Midbrain (tissue), 1 donor: Measurements from ENCODE around the gene BRPF3.

ENCODE experiments used
- DNase-seq: peaks from one replicate; lab custom pipeline; 2025; lab: John Stamatoyannopoulos, UW

BRPF3 gene

DNA sequence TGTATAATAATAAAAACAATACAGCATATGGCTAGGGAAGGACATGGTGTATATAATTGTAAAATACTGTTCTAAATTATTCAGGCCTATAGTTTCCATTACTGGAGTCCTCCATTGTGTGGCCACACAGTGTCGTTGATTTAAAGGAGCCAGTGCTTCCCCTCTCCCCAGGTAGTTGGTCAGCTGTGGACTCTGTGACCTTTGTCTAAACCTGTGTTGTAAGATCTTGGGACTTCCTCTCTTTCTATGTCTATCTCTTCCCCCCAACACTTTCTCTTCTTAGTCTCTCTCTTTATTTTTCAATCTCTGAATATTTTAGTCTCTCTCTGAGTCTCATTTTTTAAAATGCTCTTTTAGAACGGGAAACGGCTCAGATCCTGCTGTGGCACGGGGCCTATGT is 35.6 kb downstream of the BRPF3 start:
- no peak for DNase-seq

DNA sequence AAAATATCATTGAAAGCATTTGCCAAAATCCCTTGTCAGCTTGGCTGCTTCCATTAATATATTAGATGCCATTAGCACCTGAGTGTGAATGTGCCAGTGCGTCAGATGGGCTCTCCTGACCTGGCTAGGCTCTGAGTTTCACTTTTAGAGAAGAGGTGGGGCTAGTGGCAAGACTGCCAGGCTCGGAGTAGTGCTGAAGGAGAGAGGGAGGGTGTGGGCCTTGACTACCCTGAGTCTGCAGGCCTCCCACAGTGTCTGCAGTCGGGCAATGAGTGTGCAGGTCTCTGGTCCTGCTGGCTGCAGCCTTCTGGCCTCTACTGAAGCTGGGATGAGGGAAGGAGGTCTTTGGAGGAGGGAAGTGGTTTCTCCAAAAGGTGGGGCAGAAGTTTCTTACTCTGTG is 38.8 kb downstream of the BRPF3 start:
- DNase-seq, result no peak

DNA sequence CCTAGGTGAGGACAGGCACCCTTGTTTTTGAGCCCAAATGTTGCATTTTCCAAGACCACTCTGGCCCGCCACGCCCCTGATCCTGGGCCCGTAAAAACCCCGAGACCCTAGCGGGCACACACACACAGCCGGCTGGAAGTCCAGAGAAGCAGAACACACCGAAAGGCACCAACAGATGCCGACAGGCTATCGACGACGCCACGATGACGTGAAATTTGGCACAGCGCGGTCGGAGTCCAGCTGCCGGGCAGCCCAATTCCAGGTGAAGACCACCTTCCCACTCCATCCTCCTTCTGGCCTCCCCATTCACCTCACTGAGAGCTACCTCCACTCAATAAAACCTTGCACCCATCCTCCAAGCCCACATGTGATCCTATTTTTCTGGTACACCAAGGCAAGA is 39.3 kb downstream of the BRPF3 start:
- no peak for DNase-seq

DNA sequence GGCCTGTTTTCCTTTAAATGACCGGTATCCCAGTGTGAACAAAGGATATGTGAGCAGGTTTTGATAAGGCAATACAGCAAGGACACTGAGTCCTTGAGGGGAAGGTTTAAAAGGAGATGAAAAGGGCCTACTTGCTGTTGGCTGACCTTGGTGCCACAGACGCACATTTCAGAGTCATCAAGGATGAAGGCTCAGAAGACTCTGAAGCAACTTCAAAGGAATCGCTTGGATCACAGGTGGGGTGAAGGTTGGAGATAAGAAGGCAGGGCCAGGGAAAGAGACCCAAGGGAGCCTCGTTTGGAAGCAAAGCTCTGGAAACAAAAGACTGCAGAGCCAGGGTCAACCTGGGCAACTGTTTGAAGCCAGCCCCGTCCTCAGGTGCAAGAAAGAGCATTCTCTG is 43.2 kb downstream of the BRPF3 start:
- DNase-seq, result no peak

DNA sequence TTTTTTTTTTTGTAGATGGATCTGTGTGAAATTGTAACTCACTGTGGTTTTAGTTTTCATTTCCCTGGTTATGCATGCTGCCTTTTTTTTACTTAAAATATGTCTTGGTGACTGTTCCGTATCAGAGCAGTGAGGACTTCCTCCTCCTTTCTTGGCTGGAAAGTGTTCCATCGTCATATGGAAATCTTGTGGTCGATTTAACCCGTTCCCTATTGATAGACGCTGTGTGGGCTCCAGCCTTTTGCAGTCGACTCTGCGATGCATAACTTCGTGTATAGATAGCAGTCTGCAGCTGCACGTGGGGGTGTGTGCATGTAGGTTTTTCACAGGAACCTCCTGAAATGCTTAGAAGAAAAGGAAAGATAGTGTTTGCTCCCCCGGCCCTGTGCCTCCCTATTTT is 45.2 kb downstream of the BRPF3 start:
- no peak for DNase-seq

DNA sequence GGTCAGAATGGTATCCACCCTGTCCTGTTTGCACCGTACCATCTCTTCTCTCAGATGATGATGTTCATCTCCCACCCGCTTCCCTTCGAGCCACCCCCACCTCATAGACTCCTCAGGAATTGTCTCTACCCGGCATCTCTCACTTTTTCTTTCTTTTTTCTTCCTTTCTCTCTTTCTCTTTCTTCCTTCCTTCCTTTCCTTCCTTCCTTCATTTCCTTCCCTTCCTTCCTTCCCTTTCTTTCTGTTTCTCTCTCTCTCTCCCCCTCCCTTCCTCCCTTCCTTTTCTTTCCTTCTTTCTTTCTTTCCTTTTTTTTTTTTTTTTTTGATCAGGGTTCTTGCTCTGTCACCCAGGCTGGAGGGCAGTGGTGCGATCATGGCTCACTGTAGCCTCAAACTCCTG is 45.6 kb downstream of the BRPF3 start:
- no peak for DNase-seq

DNA sequence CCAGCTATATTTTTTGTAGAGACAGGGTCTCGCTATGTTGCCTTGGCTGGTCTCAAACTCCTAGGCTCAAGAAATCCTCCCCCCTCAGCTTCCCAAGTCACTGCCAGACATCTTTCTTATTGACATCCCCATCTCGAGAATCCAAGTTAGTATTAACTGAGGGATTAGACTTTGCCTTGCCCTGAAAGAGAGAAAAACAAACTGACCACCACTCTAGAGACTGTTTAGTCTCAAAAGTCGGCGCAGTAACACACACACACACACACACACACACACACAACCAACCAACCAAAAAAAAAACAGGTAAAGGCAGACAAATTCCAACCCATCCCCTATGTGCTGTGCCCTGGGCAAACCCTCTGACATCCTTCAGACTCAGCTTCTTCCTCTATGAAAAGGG is 46.1 kb downstream of the BRPF3 start:
- no peak for DNase-seq

DNA sequence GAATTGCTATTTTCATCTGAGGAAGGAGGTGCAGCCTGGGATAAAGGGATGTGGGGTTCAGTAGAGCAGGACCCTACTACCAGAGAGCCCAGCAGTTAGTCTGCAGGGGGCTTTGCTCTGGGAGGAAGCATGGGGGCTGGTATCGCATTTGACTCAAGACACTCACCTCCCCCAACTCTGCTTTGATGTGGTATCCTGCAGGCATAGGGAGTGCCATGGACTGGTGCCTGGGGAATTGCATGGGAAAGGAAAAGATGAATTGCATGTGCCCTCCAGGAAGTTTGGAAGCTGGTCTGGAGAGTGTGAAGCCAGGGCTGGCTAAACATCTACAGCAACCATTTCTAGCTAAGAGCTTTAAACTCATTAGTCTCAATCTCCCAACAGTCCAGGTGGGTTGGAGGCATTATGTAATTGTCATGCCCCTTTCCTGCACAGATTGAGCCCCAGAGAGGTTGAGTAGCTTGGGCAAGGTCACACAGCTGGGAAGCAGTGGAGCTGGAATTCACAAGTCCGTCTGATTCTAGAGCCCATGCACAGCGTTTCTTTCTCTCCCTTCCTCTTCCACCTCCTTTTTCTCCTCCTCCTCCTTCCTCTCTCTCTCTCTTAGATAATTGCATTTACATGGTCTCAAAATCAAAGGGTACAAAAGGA is 47.1 kb downstream of the BRPF3 start:
- DNase-seq, result no peak

DNA sequence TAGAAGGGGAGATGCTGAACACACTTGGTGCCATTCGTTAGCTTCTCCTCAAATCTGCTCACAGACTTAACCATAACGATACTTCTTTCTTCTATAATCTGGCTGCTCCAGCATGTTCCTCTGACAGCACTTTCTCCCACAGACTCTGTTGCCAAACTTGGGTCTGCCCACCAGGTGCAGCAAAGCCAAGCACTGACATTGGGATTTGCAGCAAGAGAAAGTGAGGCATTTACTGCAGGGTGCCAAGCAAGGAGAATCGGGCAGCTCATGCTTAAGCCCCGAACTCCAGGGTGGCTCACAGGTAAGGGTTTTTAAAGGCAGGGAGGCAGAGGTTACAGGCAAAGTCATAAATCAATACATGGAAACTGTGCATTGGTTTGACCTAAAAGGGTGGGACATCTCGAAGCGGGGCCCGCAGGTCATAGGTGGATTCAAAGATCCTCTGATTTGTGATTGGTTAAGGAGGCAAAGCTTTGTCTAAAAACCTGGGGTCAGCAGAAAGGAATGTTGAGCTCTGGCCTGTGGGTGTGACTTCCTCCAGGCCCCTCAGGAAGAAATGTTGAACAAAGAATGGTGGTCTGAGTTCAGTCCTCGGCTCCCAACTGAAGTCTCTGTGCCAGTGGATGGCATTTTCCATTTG is 48.2 kb downstream of the BRPF3 start:
- DNase-seq, result no peak

DNA sequence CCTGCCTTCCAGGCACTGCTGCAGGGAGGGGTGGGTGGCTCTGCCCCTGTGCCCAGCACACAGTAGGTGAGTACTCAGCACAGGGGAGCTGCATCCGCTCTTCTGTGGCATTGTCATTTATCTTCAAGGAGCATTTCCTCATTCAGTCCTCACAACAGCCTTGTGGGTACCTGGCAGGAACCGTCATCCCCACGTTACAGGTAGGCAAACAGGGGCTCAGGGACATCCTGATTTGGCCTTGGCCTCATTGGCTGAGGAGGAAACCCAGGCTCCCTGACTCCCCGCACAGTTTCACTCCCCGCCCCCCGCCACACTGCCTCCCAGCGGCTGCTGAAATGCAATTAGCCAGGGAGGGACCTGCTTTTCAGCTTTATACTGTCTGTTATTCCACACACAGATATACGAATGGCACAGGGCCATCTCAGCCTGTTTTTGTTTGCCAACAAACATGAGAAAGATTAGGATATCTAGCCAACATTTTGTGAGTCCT is 49.1 kb downstream of the BRPF3 start:
- DNase-seq, result no peak

DNA sequence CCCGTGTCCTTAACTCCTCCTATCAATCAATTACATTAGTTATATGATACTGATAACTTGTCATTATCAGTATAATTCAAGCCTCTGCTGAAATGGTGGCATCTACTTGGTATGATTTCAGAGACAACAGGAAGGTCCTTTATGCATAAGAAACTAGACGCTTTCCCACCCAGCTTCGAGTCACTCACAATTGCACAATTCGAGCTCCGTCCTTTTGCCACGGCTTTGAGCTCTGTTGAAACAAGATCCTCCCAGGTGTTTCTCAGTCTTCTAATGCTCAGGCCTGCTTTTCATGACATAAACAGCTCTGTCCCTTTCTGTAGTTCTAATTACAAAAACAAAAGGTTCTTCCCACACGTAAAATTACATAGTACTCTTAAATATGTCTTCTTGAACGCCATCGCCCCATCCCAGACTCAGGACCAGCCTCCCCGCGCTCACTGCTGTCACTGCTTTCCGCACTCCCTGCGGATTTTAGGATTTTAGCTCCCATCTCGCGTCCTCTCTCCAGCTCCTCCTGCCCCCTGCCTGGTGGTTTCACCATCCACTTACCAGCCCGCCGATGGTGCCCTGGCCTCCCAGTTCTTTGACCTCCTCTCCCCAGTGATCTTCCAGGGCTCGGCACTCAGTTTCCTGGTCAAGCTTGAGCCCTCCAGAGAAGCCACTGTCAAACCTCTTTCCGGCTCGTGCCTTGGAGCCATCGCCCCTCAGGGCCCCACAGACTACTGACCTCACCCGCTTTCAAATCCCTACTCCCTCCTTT is 50.1 kb downstream of the BRPF3 start:
- no peak for DNase-seq

DNA sequence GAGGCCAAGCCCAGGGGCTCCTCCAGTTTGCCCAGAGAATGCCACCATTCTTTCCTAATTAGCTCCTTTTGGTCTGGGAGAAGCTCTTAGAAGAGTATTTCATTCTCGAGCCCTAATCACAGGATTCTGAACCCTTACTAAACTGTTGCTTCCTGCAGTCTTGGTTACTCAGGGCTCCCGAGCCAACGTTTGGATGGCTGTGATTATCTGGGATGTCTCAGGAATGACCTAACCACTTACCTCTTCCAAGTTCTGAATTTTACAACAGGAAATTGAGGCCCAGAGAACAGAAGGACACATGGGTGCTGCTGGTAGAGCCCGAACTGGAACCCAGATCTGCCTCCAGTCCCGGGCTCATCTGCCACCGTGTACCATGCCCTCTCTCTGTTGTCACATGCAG is 51.1 kb downstream of the BRPF3 start:
- no peak for DNase-seq

DNA sequence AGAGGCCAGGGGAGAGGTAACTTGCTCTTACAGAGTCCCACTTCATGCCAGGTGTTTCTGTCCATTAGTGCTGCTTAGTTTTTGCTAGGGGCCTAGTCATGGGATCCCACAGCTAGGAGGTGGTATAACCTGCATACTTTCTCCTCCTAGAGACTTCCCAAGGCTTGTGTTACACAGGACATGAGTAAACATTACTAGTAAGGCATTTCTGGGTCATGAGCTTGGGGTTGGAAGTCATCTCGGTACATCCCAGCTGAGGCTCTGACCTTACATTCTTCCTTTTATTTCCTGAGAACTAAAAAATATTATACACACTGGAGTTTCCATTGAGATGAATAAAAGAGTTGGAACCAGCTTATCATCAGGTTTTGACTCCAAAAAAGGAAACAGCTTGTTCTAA is 52.4 kb downstream of the BRPF3 start:
- no peak for DNase-seq

DNA sequence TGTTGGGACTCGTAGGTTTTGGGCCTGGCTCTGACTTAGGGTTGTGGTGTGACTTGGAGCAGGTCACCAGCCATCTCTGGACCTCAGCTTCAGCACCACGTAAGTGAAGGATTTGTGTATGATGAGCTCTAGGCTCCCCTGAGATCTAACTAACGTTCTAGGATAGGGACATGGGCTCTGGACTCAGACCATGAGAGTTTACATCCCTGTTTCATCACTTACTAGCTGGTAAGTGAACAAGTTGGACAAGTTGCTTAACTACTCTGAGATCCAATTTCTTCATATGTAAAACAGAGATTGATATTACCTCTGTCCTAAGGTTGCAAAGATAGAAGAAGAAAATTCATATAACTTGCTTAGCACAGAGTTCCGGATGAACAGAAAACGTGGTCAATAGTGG is 53.0 kb downstream of the BRPF3 start:
- DNase-seq, result no peak

DNA sequence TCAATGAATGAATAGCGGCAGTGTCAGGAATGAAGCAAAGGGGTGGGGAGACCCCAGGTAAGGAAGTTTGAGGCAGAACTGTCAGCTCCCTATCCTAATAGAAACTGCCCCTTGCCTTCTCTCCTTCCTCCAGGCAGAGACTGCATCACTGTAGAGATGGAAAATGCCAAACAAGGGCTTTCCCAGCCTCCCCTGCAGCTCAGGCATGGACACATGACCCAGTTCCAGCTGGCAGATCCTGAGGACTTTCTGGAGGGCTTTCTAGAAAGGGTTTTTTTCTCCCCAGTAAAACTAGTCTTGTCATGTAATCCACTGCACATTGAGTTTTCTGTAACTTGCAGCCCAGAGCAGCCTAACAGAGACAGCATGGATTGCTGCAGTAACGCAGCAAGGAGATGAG is 55.5 kb downstream of the BRPF3 start:
- DNase-seq, result no peak

DNA sequence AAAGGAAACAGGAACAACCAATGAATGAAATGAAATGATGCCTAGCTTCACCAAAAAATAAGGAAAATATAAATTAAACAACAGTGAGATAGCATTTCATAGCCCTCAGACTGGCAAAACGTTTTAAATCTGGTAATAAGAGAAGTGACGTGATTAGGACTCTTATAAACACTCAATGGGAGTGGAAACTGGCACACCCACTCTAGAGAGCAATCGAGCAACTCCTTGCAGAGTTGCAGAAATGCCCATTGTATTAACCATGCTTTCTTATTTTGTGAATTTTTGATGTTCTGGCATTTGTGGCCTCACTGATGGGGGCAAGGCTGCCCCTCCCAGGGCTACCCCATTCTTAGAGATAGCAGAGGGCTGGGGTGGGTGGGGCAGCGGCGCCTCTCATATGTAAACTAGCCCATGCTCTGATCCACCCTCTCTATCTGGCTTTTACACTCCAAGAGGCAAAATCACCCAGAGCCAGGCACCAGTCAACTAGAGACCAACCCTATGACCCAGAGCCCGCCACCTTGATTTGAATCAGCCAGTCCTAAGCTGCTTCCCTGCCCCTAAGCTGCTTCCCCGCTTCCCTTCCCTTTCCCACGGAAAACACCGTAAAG is 67.0 kb downstream of the BRPF3 start:
- no peak for DNase-seq

DNA sequence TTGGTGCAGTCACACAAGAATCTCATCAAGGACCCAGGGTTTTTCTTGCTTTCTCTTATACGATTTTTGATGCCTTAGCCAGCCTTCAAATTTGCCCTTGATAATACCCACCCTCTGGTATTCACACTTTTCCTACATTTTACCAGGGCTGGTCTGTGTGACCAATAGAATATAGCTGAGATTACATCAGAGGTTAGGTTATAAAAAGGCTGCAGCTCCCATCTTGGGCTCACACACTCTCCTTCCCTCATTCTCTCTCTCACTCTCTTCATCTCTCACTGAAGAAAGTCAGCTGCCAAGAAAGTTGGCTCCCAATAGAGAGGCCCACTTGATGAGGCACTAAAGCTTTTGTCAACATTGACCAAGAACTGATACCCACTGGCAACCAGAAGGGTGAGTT is 69.2 kb downstream of the BRPF3 start:
- DNase-seq, result no peak

DNA sequence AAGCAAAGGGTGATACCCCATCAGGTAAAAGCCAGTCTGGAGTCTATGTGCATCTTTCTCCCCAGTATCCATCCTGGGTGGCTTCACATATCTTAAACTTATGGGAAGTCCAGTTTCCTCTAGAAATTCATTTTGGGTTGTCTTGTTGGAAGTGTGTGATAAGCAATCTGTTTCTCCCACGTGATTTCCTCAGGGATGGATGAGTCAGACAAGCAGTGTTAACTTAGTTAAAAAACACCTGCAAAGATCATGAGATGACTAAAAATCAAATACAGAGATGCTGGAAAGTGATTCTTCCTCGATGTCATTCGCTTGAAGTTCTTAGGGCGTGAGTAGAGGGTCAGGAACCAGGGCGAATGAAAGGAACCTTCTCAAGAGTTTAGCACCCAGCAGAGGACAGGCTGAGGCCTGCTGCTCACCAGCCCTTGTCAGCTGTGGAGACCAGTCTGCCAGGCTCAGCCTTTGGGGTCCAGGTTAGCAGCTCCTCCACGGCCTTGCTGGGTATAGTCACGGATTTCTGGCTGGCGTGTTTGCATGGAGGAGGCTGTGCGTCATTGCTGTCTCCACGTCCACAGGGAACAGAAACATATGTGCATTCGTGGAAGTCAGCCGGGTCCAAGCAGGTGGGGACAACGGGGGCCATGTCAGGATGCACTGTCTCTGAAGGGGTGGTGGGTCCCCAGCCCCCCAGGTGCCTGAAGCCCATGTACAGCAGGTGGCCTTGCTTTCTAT is 70.5 kb downstream of the BRPF3 start:
- no peak for DNase-seq

DNA sequence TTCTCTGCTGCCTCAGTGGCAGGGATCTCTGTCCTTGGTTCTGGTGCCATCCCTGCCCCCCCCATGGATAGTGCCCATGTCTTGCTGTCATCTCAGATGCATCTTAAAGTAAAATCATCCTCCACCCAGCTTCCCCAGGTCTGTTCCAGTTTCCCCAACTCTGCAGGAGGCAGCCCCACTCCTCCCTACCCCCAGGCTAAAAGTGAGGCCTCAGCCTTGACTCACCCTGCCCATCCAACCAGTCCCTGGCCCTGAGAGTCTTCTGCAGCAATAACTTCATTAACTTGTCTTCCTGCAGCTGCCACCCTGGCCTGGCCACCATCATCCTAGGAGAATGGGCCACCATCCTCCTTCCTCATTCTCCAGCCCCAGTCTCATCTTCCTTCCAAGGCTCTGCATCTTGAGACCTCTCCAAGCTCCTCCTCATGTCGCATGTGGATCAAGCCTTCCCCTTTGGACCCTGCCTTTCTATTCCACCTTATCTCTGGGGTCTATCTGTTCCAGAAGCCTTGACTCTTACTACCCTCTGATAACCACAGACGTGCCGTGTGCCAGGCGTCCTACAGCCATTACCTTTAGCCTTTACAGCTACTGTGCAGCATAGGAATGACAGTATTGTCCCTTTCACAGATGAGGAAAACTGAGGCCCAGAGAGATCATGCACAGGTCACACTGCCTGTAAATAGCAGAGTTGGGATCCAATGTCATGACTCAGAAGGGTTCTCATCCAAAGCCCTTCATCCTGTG is 71.4 kb downstream of the BRPF3 start:
- DNase-seq, result no peak

DNA sequence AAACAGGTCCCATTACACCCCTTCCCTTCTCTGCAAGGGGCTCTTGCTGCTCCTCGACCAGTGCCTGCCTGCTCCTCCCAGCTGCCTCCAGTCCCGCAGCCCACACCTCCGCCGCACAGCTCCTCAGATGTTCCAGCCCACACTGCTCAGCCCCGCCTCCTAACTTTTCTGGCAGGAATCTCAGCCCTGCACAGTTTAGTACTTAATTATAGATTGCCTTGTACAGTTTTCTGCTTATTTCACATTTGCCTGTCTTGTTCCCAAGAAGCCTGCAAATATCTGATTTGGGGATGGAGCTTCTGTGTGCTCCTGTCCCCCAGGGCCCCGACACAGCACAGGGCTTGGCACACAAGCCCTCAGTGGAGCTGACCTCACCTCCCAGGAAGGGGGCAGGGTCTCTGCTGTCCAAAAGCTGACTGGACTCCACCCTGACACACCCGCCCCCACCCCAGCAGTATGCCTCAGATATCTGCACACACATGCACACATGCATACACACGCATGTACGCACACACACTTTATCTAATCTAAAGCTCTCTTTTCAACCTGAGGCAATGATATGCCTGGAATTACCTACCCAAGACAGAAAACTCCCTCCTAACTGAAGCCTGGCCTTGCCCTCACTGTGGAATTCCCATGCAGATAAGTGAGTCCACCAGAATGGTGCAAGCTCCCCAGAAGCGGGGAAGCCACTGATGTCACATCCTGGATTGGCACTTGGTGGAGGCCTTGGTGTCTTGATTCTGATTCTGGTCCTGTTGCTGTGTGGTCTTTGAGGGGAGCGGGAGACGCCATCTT is 72.1 kb downstream of the BRPF3 start:
- no peak for DNase-seq
